ENCODE results near the gene OSBP.
"Not testable (repeated sequence)": the region's sequence is repeated elsewhere in the genome, so short reads cannot be mapped to it uniquely, and the experiment has no call there.

Gene OSBP

GRCh38 chr11:59550842-59551658, 64.5 kb downstream of the OSBP start:
- DNase-seq = peak; percentile 91

DNA sequence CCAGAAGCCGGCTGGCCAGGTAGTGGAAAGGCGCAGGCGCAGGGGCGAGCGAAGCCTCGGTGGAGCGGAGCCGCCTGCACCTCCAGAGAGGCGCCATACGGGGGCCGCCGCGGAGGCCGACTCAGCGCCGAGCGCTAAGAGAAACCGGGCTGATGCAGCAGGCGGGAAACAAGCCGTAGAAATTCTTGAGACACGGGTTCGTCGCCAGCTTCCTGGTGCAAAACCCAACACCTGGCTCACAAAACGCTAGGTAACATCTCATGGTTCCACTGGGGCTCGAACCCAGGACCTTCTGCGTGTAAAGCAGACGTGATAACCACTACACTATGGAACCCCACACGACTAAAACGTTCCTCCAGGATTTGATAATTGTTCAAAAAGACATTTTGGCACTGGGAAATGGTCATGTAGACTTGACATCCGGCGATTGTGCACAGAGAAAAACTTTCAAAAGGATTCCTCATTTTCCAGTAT, 65.2 kb downstream of the OSBP start:
- peak; percentile 89 for DNase-seq

GRCh38 chr11:59548309-59548656, 67.3 kb downstream of the OSBP start:
- DNase-seq = no peak

DNA sequence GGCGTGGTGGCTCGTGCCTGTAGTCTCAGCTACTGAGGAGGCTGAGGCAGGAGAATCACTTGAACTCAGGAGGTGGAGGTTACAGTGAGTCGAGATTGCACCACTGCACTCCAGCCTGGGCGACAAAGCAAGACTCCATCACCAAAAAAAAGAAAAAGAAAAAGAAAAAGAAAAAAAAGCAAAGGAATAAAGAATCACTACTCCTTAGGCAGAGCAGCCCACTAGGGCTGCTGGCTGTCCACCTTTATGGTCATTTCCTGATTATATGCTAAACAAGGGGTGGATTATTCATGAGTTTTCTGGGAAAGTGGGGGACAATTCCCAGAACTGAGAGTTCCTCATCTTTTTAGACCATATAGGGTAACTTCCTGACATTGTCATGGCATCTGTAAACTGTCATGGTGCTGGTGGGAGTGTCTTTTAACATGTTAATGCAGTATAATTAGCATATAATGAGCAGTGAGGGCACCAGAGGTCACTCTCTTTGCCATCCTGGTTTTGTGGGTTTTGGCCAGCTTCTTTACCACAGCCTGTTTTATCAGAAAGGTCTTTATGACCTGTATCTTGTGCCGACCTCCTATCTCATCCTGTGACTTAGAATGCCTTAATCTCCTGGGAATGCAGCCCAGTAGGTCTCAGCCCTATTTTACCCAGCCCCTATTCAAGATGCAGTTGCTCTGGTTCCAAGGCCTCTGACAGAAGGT, 67.8 kb downstream of the OSBP start:
- not testable (repeated sequence) for DNase-seq

GRCh38 chr11:59545179-59546020, 70.2 kb downstream of the OSBP start:
- DNase-seq = no peak

GRCh38 chr11:59544869-59545178, 70.8 kb downstream of the OSBP start:
- no peak for DNase-seq

- DNase-seq = not testable (repeated sequence)
Observed at GRCh38 chr11:59543713-59544112, 71.9 kb downstream of the OSBP start.

DNA sequence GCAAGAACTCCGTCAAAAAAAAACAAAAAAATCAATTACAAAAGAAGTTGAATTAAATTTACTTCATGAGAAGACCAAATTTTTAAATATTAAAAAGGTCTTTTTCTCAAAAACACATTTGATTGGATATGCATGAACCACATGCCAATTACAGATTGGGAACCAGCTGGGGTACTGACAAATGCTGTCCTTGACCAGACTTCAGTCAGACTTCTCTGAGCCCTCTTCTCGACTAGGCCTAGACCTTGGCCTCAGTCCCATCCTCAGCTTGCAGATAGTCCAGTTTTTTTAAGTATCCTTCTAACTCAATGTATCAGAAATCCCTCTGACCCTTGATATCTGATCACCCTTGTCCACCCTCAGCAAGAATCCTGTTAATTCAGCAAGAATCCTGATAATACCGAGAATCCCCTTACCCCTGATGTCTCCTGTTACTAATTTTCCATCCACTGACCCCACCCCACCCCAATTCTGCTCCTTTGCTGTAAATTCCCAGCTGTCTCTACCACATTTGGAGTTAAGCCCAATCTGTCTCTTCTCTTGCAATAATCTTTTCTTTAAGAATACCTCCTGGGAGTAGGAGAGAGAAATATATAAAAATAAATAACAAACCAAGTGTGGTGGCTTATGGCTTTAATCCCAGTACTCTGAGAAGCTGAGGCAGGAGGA, 73.3 kb downstream of the OSBP start:
- DNase-seq = no peak

DNA sequence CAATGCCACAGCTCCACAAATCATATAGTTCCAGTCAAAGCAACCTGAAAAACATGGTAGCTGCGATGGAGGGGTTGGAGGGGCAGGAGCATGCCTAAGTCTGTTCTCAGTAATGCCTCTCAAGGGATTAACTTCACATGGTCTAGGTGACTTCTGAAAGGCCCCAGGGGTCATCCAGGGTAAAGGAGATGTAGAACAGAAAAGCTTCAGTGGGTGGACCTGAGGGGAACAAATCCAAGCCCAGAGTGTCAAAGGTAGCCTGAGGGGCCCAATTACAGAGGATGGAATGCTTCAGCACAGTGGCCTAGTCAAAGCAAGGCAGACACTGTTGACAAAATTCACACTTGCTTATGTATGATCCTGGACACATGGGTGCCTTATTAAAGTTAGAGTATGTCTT, 80.9 kb downstream of the OSBP start:
- no peak for DNase-seq

GRCh38 chr11:59532620-59533019, 83.0 kb downstream of the OSBP start:
- DNase-seq = no peak

- no peak for DNase-seq
Observed at GRCh38 chr11:59528711-59529110, 86.9 kb downstream of the OSBP start.

All from right forelimb (tissue), 1 donor.